Activated T-cell treated with anti-CD3 and anti-CD28 coated beads, Interleukin-2, amount 50 U/mL, for 24 hours (primary cell): ENCODE data around the gene RASL11A.
A peak's percentile ranks its signal among the peaks of the same experiment; 100 is the strongest.
"Not testable (repeated sequence)": the region's sequence is repeated elsewhere in the genome, so short reads cannot be mapped to it uniquely, and the experiment has no call there.

Experiments
- DNase-seq: peaks from one replicate; pipeline ENCODE4 v3.0.0-alpha.2; 2020
- H3K27ac Mint-ChIP-seq: 2 replicates; pipeline ENCODE4 v1.8.0; 2020; ENCODE audit warnings: mild to moderate bottlenecking, mixed read lengths
- H3K27me3 Mint-ChIP-seq: 2 replicates; pipeline ENCODE4 v1.8.0; 2020; ENCODE audit warnings: mixed read lengths
- H3K36me3 Mint-ChIP-seq: 2 replicates; pipeline ENCODE4 v1.8.0; 2020; ENCODE audit warnings: low read depth, mixed read lengths
- H3K4me1 Mint-ChIP-seq: 2 replicates; pipeline ENCODE4 v1.8.0; 2020; ENCODE audit warnings: low read depth, mixed read lengths
- H3K4me3 Mint-ChIP-seq: 2 replicates; pipeline ENCODE4 v1.8.0; 2020; ENCODE audit warnings: mild to moderate bottlenecking, moderate library complexity, mixed read lengths
- H3K9me3 Mint-ChIP-seq: 2 replicates; pipeline ENCODE4 v1.8.0; 2020; ENCODE audit warnings: mixed read lengths

The RASL11A gene, protein sequence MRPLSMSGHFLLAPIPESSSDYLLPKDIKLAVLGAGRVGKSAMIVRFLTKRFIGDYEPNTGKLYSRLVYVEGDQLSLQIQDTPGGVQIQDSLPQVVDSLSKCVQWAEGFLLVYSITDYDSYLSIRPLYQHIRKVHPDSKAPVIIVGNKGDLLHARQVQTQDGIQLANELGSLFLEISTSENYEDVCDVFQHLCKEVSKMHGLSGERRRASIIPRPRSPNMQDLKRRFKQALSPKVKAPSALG

DNA sequence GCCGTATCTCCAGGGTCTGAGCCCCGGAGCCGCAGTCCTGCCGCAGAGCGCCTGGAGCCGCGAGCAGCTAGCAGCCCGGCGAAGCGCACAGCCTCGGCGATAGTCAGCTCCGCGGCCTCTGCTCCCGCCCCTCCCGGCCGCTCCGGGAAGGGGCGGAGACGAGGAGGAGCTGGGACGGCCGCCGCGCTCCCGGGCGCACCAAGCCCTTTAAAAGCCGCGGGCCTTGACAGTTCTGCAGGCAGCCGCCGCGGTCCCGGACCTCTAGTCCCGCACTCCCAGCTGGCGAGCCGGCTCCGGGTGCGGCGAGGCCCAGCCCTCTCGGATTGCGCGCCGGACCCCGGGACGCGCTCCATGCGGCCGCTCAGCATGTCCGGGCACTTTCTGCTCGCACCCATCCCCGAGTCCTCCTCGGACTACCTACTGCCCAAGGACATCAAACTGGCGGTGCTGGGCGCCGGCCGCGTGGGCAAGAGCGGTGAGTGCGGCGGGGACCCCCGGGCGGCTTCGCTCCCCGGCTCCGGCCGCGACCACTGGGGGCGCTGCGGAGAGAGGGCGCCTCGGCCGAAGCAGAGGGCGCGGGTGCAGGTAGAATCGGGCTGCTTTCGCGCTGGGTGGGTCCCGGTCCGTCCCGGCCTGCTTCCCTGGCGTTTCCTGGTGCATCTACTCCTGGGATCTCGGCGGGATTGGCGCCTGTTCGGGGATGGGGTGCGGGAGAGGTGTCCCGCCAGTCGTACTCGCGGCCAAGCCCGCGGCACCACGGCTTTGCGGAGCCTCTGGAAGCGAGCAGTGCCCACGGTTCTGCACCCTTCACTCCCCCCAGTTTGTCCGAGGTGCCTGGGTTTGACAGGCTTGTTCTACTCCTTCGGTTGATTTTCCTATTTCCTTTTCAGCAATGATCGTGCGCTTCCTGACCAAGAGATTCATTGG lies at the start of gene RASL11A:
RASL11A (plus strand) TSS at position 237 of the 927 bp plus-strand sequence; CDS start at position 352, 115 bp downstream.
- peak within 1 kb of the TSS; percentile 80 for H3K27ac Mint-ChIP-seq
- no peaks in the 10 kb centered on the region for H3K9me3 Mint-ChIP-seq
- H3K27me3 Mint-ChIP-seq: peaks cover 10% of the 10 kb centered on the region
- peak within 1 kb of the TSS; percentile 84 for H3K4me3 Mint-ChIP-seq
- peaks cover 16% of the 10 kb centered on the region for H3K4me1 Mint-ChIP-seq
- DNase-seq: peak; percentile 87
- H3K36me3 Mint-ChIP-seq: peaks cover 2% of the 10 kb centered on the region

DNA sequence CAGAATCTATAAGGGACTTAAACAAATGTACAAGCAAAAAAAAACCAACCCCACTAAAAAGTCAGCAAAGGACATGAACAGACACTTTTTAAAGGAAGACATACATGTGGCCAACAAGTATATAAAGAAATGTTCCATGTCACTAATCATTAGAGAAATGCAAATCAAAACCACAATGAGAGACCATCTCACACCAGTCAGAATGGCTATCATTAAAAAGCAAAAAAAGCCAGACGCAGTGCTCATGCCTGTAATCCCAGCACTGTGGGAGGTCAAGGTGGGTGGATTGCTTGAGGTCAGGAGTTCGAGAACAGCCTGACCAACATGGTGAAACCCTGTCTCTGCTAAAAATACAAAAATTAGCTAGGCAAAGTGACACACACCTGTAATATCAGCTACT lies 48.5 kb upstream of the RASL11A start:
- not testable (repeated sequence) for DNase-seq, H3K27ac Mint-ChIP-seq, H3K36me3 Mint-ChIP-seq, H3K4me3 Mint-ChIP-seq, H3K4me1 Mint-ChIP-seq, H3K9me3 Mint-ChIP-seq
- H3K27me3 Mint-ChIP-seq: peaks cover 19% of the 10 kb centered on the region

DNA sequence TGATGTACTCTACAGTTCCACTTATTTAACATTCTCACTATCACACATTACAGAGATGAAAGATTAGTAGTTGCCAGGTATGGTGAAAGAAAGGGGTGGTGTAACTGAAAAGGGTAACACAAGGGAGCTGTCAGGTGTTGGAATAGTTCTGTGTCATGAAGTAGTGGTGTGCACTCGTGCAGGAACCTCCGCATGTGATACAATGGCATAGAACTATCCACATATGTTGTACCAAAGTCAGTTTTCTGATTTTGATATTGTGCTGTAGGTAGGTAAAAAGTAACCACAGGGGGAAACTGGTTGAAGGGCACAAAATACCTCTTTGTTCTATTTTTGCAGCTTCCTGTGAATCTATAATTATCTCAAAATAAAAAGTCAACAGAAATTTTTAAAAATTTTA lies 43.6 kb upstream of the RASL11A start:
- H3K27ac Mint-ChIP-seq: no peak overlapping the region

DNA sequence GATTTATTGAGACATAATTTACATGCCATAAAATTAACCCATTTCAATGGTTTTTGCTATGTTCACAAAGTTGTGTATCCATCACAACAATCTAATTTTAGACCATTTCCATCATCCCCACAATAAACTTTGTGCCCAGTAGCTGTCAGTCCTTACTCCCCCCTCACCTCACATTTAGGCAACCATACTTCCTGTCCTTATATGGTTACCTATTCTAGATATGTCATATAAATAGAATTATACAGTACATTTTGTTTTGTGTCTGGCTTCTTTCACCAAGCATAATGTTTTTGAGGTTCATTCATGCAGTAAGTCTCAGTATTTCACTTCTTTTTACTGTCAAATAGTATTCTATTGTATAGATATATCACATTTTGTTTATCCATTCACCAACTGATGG lies 42.5 kb upstream of the RASL11A start:
- H3K9me3 Mint-ChIP-seq: peaks cover 9% of the 10 kb centered on the region
- peaks cover 9% of the 10 kb centered on the region for H3K4me1 Mint-ChIP-seq
- DNase-seq: no peak
- peaks cover 15% of the 10 kb centered on the region for H3K27me3 Mint-ChIP-seq
- no peak overlapping the region for H3K4me3 Mint-ChIP-seq
- H3K27ac Mint-ChIP-seq: no peak overlapping the region
- H3K36me3 Mint-ChIP-seq: peaks cover 11% of the 10 kb centered on the region

More for the DNA sequence above, 43.6 kb upstream of the RASL11A start:
- H3K36me3 Mint-ChIP-seq: peaks cover 2% of the 10 kb centered on the region
- H3K4me1 Mint-ChIP-seq: peaks cover 9% of the 10 kb centered on the region
- no peak for DNase-seq
- no peak overlapping the region for H3K4me3 Mint-ChIP-seq
- peaks cover 15% of the 10 kb centered on the region for H3K27me3 Mint-ChIP-seq
- peaks cover 6% of the 10 kb centered on the region for H3K9me3 Mint-ChIP-seq

DNA sequence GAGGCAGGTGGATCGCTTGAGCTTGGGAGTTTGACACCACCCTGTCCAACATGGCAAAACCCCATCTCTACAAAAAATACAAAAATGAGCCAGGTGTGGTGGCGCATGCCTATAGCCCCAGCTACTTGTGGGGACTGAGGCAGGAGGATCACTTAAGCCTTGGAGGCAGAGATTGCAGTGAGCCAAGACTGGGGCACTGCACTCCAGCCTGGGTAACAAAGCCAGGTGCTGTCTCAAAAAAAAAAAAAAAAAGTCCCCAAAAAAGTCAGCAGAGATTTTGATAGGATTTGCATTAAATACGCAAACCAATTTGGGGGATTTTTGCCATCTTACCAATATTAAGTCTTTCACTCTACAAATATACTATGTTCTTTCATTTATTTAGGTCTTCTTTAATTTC lies 41.0 kb upstream of the RASL11A start:
- H3K27me3 Mint-ChIP-seq: peaks cover 13% of the 10 kb centered on the region
- H3K4me3 Mint-ChIP-seq: no peak overlapping the region
- H3K9me3 Mint-ChIP-seq: peaks cover 9% of the 10 kb centered on the region
- no peak for DNase-seq
- no peak overlapping the region for H3K27ac Mint-ChIP-seq
- peaks cover 9% of the 10 kb centered on the region for H3K4me1 Mint-ChIP-seq
- H3K36me3 Mint-ChIP-seq: peaks cover 16% of the 10 kb centered on the region

DNA sequence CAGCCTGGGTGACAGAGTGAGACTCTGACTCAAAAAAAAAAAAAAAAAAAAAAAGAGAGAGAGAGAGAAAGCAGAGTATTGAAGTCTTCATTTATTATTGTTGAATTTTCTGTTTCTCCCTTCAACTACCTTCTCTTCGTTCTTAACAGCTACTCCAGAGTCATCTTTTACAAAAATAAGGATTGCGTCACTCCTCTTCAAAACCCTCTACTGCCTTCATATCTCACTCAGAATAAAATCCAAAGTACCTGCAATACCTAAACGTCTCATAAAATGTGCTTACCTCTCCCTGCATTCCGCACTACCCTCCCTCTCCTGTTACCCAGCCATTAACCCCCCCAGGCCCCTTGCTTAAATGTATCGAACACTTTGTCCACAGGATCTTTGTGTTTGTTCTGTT lies 36.7 kb upstream of the RASL11A start:
- H3K27me3 Mint-ChIP-seq: no peaks in the 10 kb centered on the region
- peaks cover 19% of the 10 kb centered on the region for H3K36me3 Mint-ChIP-seq
- H3K4me3 Mint-ChIP-seq: no peak overlapping the region
- H3K9me3 Mint-ChIP-seq: peaks cover 9% of the 10 kb centered on the region
- no peak for DNase-seq
- H3K4me1 Mint-ChIP-seq: no peaks in the 10 kb centered on the region
- H3K27ac Mint-ChIP-seq: no peak overlapping the region

DNA sequence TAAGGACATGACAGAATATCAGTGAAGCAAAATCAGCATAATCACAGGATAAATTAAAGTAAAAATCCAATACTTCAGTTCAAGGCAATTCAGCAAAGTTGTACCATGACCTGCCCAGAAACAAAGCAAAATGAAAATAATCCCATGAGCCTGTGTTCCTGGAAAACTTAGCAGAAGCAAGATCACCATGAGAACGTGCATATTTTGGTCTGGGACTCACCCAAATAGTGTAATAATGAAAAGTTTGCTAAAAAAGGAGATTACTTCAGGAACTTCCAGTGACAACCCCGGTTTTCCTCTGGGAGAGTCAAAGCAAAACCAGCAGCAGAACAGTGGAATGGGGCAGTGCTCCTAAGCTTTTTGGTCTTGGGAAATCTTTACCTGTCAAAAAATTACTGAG lies 34.2 kb upstream of the RASL11A start:
- no peaks in the 10 kb centered on the region for H3K4me1 Mint-ChIP-seq
- H3K4me3 Mint-ChIP-seq: no peak overlapping the region
- H3K27ac Mint-ChIP-seq: no peak overlapping the region
- no peak for DNase-seq
- H3K27me3 Mint-ChIP-seq: no peaks in the 10 kb centered on the region
- H3K9me3 Mint-ChIP-seq: peaks cover 5% of the 10 kb centered on the region
- H3K36me3 Mint-ChIP-seq: peaks cover 19% of the 10 kb centered on the region

DNA sequence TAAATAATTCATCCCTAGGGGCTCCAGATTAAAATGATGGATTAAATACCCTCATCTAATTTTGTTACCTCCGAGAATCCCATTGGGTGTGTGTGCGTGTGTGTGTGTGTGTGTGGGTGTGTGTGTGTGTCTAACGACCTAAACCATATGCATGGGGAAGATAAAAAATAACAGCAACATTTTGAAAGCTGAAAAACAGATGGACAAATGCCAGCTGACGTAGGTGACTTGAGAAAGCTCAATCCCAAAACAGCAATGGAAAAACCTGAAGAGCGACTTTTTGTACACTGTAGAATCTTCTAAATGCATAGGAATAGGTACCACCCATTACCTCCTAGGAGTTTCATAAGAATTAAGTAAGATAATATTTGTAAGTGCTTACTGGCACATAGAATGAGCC lies 27.9 kb upstream of the RASL11A start:
- H3K4me1 Mint-ChIP-seq: peaks cover 5% of the 10 kb centered on the region
- DNase-seq: no peak
- no peaks in the 10 kb centered on the region for H3K9me3 Mint-ChIP-seq
- H3K27me3 Mint-ChIP-seq: no peaks in the 10 kb centered on the region
- no peak overlapping the region for H3K4me3 Mint-ChIP-seq
- peaks cover 25% of the 10 kb centered on the region for H3K36me3 Mint-ChIP-seq
- H3K27ac Mint-ChIP-seq: no peak overlapping the region

DNA sequence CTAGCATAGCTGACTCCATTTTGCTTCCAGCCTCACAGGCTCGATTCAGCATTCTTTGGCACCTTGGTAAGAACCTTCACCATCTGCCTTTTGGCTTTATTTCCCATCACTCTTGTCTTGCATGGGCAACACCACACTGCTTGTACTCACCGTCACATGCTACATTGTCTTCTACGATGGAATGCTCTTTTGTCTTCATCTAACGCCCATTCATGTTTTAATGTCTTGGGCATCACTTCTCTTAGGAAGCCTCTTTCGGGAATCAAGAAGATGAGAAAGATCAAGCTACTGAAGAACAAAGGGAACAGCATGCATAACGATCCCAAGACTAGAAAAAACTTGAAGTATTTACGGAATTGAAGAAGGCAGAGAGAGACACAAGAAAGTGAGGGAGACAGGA lies 25.0 kb upstream of the RASL11A start:
- no peak overlapping the region for H3K27ac Mint-ChIP-seq
- no peaks in the 10 kb centered on the region for H3K9me3 Mint-ChIP-seq
- no peak overlapping the region for H3K4me3 Mint-ChIP-seq
- H3K4me1 Mint-ChIP-seq: peaks cover 21% of the 10 kb centered on the region
- H3K27me3 Mint-ChIP-seq: no peaks in the 10 kb centered on the region
- peaks cover 42% of the 10 kb centered on the region for H3K36me3 Mint-ChIP-seq
- DNase-seq: no peak

DNA sequence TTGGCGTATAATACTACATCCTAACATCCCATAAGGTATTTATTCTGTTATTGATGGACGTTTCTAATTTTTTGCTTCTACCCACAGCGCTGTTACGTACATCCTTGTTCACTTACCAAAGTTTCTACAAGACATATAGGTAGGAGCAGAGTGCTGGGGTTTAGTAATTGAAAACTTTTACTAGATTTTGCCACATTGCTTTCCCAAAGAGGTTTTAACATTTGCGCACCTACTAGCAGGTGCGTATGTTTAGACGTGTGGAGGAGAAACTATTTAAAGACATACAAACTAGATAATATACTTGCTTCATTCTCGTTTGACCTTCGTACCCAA lies 19.8 kb upstream of the RASL11A start:
- Mint-ChIP-seq H3K27ac (peak overlapping the region; percentile 100), H3K9me3 (no peaks in the 10 kb centered on the region), H3K36me3 (peaks cover 71% of the 10 kb centered on the region), H3K4me1 (peaks cover 45% of the 10 kb centered on the region), H3K4me3 (peak overlapping the region; percentile 95), H3K27me3 (no peaks in the 10 kb centered on the region)
- DNase-seq: no peak

DNA sequence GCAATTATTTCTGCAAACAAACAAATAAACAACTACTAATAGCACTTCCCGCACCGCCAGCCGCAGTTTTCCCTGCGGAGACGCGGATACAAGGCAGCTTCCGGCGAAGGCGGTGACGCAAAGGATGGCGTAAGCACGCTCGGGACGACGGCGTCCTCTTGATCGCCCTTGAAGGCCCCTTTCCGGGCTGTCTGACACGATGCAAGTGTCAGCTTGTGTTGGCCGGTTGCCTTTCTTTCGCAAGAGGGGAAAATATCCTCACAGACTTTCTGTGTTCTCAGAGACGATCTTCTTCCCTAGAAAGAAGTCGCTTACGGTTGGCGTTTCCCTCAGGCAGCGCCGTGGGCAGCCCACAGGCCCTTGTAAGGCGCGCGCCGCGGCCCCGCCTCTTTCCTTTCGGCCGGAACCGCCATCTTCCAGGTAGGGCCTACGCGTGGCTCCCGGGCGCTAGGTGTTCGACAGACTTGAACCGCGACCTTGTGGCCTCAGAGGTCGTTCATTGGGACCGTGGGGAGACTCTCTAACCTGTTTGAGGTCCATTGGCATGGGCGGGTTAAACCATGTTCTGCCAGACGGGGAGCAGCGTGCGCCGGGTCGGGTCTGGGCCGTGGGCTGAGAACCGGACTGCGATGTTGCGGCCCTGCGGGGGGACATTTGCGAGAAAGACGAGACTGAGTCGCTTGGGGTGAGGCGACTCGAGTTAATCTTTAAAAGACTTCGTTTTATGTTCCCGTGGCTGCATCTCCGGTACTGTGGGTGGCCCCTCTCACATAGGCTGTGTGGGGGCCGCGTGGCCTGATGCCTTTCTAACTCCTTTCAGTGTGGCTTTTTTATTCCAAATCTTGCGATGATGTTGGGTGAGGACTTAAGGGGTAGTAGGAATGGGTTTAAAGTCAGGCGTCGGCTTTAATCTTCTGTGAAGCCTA lies 19.2 kb upstream of the RASL11A start, which contains the start of gene RPL21:
RPL21 (plus strand) TSS at position 393 of the 926 bp plus-strand sequence. CDS start 2,219 bp downstream, outside the sequence.
- H3K4me1 Mint-ChIP-seq: peaks cover 50% of the 10 kb centered on the region
- H3K9me3 Mint-ChIP-seq: no peaks in the 10 kb centered on the region
- H3K27ac Mint-ChIP-seq: peak within 1 kb of the TSS; percentile 100
- H3K36me3 Mint-ChIP-seq: peaks cover 78% of the 10 kb centered on the region
- peak within 1 kb of the TSS; percentile 95 for H3K4me3 Mint-ChIP-seq
- peak; percentile 96 for DNase-seq
- H3K27me3 Mint-ChIP-seq: no peaks in the 10 kb centered on the region

DNA sequence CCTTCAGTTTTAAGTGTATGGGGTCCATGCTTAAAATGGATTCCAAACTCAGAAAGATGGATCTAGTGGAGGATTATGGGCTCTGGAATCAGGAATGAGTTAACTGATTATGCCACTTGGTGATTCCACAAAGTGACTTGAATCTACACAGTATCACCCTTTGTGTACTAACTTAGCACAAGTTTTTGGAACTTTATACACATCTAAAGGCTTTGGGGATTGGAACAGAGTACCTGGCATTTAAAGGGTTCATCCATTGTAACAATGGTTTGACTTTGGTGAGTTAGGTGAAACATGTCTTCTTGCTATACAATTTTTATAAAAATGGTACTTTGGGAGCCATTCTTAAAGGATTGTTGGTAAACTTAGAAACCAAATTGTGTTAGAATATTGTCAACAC lies 18.2 kb upstream of the RASL11A start:
- Mint-ChIP-seq H3K27me3 (no peaks in the 10 kb centered on the region), H3K4me1 (peaks cover 56% of the 10 kb centered on the region), H3K4me3 (peak overlapping the region; percentile 95), H3K27ac (peak overlapping the region; percentile 100), H3K36me3 (peaks cover 86% of the 10 kb centered on the region), H3K9me3 (no peaks in the 10 kb centered on the region)
- DNase-seq: no peak

DNA sequence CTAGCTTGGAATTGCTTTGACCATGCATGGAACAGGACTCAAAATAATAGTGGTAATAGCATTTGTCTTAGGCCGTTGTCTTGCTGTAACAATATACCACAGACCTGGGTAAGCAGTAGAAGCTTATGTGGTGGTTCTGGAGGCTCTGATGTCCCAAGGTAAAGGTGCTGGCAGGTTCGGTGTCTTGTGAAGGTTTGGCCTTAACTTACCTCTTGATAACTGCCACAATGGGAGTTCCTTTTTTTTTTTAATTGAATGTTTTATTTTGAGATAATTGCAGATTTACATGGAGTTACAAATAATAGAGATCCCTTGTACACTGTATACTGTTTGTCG lies 13.4 kb upstream of the RASL11A start:
- Mint-ChIP-seq H3K9me3 (no peaks in the 10 kb centered on the region), H3K4me3 (peak overlapping the region; percentile 15), H3K4me1 (peaks cover 76% of the 10 kb centered on the region), H3K27ac (peak overlapping the region; percentile 84), H3K27me3 (no peaks in the 10 kb centered on the region), H3K36me3 (peaks cover 99% of the 10 kb centered on the region)
- DNase-seq: no peak

DNA sequence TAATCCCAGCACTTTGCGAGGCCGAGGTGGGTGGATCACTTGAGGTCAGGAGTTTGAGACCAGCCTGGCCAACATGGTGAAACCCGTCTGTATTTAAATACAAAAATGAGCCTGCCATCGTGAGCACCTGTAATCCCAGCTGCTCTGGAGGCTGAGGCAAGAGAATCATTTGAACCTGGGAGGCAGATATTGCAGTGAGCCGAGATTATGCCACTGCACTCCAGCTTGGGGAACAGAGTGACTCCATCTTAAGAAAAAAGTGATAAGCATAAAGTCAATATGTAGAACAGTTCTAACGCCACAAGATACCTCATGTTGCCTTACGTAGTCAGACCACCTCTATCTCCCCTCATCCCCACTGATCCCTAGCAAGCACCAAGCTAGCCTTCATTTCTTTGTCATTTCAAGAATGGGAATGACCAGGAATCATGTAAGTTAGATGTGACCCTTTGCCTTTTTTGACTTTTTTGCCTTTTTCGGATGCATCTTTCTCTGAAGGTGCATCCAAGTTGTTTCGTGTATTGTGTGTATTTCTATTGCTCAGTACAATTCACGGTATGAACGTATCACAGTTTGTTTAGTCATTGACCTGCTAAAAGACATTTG lies 12.9 kb upstream of the RASL11A start:
- H3K36me3 Mint-ChIP-seq: peaks cover 97% of the 10 kb centered on the region
- H3K9me3 Mint-ChIP-seq: no peaks in the 10 kb centered on the region
- H3K4me1 Mint-ChIP-seq: peaks cover 80% of the 10 kb centered on the region
- H3K27ac Mint-ChIP-seq: peak overlapping the region; percentile 84
- H3K4me3 Mint-ChIP-seq: peak overlapping the region; percentile 27
- H3K27me3 Mint-ChIP-seq: no peaks in the 10 kb centered on the region
- DNase-seq: peak; percentile 44
